PFSK-1 (cell line): Measurements from ENCODE around the gene MAN1C1.

Experiments used
- FOXP2 ChIP-seq: optimal IDR thresholded peaks from 2 replicates; pipeline ENCODE3; 2011; ENCODE audit warnings: borderline replicate concordance, control low read depth, inconsistent platforms; ENCODE audit not compliant: insufficient read depth; ENCODE audit errors: extremely low read length, extremely low read depth
- POLR2AphosphoS5 ChIP-seq: IDR thresholded peaks from 2 replicates; pipeline ENCODE4 v1.6.1; 2012; ENCODE audit warnings: low read depth, mild to moderate bottlenecking, control low read depth, low read length, moderate library complexity
- REST ChIP-seq, 2 experiments: IDR thresholded peaks; 2 replicates each; pipeline versions ENCODE4 v1.6.1 to v1.8.0; 2011 to 2012; ENCODE audit warnings: low read depth in 2 of 2, low read length in 2 of 2, control low read depth in 1 of 2, inconsistent platforms in 1 of 2, mild to moderate bottlenecking in 1 of 2, moderate library complexity in 1 of 2; ENCODE audit not compliant: insufficient read depth in 1 of 2
- SIN3A ChIP-seq: IDR thresholded peaks from 2 replicates; pipeline ENCODE4 v1.6.1; 2012; ENCODE audit warnings: mild to moderate bottlenecking, low read length, moderate library complexity, borderline replicate concordance; ENCODE audit not compliant: insufficient read depth
- TAF1 ChIP-seq: IDR thresholded peaks from 2 replicates; pipeline ENCODE4 v1.6.1; 2012; ENCODE audit warnings: low read length, control low read depth, borderline replicate concordance; ENCODE audit not compliant: insufficient read depth

MAN1C1 gene

GRCh38 chr1:25613091-25613490 is 3.5 kb upstream of the MAN1C1 start:
- no peak for TF ChIP-seq FOXP2
- no peak for TF ChIP-seq SIN3A
- TF ChIP-seq POLR2AphosphoS5: no peak
- TF ChIP-seq REST (IDR thresholded peaks at IDR 0.05; ENCODE audit: insufficient read depth in 1 of 2, low read depth in 2 of 2, low read length in 2 of 2): no peak
- TF ChIP-seq TAF1: no peak

- TF ChIP-seq TAF1 (no peak), FOXP2 (no peak), POLR2AphosphoS5 (no peak), SIN3A (no peak), REST (IDR thresholded peaks at IDR 0.05; ENCODE audit: insufficient read depth in 1 of 2, low read depth in 2 of 2, low read length in 2 of 2) (no peak)
Observed at GRCh38 chr1:25614501-25615171, 2.0 kb upstream of the MAN1C1 start.

- TF ChIP-seq FOXP2 (no peak), SIN3A (no peak), REST (IDR thresholded peaks at IDR 0.05; ENCODE audit: insufficient read depth in 1 of 2, low read depth in 2 of 2, low read length in 2 of 2) (no peak), TAF1 (no peak), POLR2AphosphoS5 (no peak)
Observed at GRCh38 chr1:25615172-25615541, 1.4 kb upstream of the MAN1C1 start.

- TF ChIP-seq SIN3A (no peak), TAF1 (no peak), REST (IDR thresholded peaks at IDR 0.05; ENCODE audit: insufficient read depth in 1 of 2, low read depth in 2 of 2, low read length in 2 of 2) (no peak), FOXP2 (no peak), POLR2AphosphoS5 (no peak)
Observed at GRCh38 chr1:25615563-25616094, 962 bp upstream of the MAN1C1 start.
